GM21515 (cell line): ENCODE data around the gene SLC29A1.
"Not testable (repeated sequence)": the region's sequence is repeated elsewhere in the genome, so short reads cannot be mapped to it uniquely, and the experiment has no call there.

Source experiments
- ATAC-seq: cut with Tn5 transposase; IDR thresholded peaks from one replicate; pipeline ENCODE4 v1.9.1; 2021; ENCODE audit not compliant: unreplicated experiment

The SLC29A1 gene

DNA sequence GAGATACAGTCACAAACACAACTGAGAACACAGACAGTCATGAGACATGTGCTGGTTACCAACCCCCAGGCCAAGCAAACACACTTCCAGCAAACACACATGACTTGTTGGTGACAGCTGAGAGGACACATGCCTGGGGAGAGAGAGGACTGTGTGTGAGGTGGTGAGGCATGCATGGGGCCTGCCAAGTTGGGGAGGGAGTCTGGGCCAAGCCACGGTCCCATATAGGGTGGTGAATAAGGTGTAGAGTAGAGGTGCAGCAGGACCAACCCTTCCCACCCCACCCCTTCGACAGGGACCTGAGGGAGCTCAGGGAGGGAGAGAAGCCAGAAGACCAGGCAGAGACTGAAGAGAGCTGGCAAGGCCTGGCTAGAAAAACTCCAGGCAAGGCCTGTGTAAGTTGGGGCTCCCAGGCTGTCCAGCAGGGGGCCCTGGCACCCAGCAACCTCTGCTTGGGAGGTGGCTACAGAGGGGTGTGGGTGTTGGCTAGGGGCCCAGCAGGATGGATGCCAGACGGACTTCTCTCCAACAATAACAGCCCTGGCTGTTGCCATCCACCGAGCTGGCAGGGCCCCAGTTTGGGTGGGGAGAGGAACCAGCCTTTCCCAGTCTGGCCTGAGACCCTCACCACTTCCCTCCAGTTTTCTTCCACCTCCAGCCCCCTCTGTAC is 2.0 kb upstream of the SLC29A1 start:
- peak; percentile 43 for ATAC-seq

DNA sequence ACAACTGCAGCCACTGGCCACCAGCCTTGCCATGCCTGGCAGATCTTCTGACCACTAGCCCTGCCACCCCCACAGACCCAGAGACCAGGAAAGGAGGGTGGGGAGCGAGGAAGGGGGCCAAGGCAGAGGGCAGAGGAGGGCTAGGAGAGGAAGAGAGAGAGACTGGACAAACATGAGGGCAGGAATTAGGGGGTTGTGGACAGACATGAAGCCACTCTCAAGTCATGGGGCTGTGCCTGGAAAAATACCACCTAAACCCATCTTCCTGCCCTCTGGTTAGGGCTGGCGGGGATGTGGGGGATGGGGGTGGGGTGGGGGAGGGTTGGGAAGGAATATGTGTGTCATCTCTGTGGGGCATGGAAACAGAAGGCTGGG is 1.4 kb upstream of the SLC29A1 start:
- no peak for ATAC-seq

DNA sequence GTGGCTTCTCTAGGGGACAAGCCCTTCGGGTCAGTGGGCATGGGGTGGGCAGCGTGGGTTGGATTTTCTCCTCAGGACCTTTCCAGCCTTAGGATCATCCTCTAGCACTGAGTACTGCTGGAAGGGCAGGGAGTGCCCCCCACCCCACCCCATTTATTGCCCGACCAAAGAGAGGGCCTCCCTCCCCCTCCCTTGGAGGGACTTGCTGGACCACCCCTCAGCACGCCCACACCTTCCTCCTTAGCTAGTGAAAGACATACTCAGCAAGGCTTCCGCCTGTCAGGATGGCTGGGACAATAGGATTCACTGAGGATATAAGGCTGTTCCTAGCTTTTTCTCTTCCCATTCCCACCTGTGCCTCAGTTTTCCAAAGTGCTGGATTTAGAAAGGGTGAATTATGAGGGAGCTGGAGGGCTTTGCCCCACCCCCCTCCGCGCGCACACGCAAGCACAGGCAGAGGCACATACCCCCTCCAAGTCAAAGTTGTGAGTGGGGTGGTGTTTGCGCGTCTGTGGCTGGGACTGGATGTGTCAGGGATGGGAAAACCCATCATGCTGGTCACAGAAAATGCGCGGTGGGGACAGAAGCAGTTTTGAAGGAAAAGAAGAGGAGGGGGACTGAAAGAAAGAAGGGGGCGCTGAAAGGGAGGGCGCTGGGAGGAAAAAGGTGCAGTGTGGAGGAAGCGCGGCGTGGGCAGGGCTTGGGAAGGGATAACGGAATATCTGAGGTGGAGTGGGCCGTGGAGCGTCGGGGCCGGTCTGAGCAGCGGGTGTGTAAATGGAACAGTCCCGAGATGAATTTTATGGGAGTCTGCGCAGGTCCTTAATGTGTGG is 693 bp upstream of the SLC29A1 start:
- no peak for ATAC-seq

DNA sequence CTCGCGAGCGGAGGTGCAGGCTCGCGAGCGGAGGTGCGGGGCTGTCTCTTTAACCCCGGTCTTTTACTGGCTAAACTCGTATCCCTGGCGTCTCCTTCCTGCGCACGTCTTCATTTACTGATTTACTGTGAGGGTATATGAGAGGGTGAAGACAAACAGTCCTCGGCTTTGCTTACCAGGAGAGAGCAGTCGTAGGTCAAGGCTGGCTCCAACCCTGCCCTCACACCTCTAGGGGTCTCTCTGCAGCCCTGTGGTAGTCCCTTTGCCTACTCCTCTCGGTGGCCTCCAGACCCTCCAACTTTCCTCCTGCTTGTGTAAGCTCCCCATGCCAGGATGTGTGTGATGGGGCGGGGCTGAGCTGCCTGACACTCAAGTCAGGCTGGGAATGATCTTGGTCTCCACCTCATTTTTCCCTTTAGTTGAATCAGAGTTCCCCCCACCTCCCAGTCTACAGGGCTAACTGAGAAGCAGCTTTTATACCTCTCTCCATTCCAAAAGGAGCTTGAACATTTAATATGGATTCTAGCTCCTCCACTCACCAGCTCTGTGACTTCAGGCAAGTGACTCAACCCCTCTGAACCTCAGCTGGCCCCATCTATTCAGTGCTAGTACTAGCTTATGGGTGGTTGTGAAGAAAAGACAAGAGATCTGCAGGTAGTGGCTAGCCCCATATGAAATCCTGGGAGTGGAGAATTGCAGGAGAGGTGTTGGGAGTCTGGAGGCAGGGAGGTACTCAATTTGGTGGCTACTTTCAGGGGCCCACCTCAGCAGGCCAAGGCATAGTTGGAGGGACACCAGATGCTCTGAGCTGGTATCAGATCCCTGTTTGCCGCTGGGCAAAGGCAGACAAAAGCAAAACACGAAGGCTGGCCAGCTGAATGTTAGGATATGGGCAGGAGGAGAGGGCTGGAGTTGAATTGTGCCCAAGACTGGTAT is 902 bp downstream of the SLC29A1 start:
- ATAC-seq, result no peak

DNA sequence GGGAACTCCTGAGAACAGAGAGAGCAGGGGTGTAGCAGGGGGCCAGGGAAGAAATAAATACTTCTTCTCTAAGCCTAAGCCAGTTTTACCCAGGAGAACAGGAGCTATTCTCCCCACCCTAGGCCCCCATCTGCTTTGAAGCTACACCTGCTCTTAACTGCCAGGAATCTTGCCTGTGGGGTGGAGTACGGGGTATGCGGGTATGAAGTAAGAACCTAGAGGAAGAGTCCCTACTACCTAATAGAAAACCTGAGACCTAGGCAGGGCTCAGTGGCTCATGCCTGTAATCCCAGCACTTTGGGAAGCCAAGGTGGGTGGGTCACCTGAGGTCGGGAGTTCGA is 1.5 kb downstream of the SLC29A1 start:
- ATAC-seq, result no peak

DNA sequence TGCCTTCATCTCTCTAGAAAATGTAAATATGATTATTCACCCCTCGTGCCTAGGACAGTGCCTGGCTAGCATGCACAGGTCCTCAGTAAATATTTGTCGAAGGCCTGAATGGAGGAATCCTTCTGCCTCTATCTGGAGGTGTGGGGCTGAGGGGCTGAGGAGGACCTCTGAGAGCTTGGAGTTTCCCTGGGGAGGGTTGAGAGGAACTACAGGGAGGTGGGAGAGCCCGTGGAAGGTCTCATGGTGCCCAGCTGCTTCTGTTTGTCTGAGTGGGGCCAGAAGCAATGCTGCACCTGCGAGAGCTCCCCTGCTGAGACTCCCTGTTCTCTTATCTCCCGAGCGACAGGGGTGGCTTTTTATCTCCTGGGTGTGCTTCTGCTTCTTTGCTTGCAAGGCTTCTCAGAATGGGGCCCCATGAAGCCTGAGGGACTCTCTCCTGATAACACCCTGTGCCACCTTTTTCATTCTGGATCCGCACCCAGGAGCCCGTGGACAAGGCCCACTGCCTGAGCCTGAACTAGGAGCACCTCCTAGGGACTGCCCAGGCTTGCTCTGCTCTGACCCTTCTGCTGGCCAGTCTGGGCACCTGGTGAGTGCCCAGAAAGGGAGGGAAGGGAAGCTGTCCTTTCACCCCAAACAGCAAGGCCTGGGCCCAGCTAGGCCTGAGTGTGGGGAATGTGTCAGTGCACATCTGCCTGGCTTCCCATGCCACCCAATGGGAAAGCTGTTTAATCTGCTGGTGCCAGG is 2.4 kb downstream of the SLC29A1 start:
- no peak for ATAC-seq

DNA sequence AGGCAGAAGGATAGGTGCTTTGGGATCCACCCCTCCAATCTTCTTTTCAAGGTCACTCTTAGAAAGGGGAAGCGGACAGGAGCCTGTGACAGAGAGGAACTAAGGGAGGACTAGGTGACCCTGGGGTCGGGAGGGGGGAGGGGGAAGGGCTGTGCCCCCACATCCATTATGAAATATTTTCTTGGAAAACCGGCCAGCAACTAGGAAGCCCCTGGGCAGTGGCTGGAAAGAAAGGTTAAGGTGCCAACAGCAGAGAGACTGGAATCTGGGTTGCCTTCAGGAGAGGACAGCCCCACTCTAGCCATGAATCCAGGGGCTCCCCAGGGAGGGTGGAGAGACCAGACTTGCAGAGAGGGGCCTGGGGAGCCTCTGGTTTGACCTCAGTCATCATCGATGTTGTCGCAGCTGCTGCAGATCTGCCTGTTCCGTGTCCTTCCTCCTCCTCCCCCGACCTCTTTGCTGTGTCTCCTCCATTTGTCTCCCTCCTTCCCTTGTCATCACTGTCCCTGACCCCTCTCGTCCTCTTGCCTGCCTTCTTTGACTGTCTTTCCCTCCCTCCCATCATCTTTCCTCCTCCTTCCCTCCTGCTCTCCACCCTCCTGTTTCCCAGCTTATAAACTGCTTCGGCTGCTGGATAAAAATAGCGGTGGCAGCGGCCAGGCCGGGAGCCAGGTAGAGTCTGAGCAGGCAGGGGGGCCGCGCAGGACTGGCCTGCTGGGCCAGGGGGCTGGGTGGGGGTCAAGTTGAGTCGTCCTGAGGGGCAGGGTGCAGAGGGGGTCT is 3.2 kb downstream of the SLC29A1 start:
- no peak for ATAC-seq

DNA sequence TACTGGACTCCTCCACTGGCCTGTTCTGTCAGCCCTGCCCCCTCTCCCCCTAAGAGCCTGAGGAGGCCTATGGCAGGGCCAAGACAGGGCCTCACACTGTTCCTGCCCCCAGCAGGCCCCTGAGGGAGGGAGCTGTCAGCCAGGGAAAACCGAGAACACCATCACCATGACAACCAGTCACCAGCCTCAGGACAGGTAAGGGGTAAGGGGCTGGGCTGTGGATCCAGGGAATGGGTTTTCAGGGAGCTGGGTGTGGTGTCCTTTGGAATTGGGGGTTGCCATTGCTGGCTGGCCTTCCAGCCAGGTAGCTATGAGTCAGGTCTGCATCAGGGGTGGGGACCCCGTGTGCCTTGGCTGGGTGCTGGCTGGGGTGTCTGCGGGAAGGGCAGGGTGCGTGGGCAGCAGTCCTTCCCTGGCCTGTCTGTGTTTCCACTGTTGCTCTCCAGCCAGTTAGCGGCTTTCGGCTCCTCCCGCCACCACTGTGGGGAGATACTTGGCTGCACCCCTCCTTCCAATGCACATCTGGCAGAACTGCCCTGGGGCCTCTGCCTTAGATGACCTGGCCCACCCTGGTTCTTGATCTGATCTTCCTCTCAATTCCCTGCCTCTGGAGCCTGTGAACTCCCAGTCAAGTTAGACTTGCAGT is 3.9 kb downstream of the SLC29A1 start:
- no peak for ATAC-seq

DNA sequence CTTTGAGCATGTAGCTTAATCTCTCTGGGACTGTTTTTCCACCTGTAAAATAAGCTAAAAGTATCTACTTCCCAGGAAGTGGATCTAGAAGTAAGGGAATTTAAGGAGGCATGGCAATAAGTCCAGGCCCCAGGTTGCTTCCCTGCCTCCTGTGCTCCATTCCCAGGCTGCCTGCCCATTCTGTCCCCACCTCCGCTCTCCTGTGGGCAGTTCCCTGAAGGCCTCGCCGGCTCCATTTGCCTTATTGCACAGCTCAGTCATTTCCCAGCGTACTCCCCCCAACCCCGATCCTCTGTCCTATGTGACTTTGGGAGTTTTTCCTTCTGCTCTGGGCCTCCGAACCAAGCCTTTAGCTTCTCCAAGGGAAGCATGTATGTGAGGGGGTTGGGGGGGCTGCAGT is 4.6 kb downstream of the SLC29A1 start:
- ATAC-seq, result no peak

DNA sequence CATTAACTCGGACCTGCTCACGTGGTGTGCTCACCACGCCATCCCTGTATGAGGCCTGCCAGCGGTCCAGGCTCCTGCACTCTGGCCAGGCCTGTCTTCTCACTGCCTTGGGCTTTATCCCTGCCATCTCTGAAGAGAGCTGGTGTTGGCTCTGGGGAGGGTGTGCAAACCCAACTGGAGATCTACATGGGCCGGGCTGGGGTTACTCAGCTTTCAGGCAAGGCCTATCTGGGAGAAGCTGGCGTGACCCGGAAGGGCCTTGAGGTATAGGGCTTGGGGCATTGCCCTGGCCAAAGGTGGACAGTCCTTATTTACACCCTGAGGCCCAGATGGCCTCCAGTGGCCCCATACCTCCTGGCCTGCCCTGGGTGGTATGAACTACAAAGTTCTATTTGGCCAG is 5.0 kb downstream of the SLC29A1 start:
- ATAC-seq, result no peak

DNA sequence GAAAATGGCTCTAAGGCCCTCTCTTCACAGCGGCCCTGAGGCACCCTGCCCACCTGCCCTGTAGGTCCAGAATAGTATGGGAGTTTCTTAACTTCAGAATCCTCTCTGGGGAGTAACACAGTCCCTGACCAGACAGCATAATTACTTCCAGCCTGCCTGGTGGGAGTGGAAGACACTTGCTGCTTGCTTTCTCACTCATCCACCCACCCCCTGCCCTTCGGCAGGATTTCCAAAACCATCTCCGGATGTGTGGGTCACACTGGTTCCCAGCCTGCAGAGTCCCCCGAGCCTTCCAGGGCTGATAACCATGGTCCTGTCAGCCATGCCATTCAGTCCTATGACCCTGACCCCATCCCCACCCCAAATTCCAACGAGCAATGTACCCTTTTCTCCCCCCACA is 5.4 kb downstream of the SLC29A1 start:
- no peak for ATAC-seq

DNA sequence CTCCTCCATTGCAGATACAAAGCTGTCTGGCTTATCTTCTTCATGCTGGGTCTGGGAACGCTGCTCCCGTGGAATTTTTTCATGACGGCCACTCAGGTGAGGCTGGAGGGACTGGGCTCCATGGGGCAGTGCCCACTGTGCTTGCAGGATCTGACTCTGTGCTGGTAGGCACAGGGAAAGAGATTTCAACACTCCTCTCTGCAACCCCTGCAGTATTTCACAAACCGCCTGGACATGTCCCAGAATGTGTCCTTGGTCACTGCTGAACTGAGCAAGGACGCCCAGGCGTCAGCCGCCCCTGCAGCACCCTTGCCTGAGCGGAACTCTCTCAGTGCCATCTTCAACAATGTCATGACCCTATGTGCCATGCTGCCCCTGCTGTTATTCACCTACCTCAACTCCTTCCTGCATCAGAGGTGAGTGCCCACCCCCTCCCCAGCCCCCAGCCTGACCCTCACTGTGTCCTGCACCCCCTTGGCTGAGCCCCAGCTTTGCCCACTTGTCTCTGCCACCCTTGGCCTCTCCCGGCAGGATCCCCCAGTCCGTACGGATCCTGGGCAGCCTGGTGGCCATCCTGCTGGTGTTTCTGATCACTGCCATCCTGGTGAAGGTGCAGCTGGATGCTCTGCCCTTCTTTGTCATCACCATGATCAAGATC is 6.1 kb downstream of the SLC29A1 start:
- ATAC-seq, result no peak

DNA sequence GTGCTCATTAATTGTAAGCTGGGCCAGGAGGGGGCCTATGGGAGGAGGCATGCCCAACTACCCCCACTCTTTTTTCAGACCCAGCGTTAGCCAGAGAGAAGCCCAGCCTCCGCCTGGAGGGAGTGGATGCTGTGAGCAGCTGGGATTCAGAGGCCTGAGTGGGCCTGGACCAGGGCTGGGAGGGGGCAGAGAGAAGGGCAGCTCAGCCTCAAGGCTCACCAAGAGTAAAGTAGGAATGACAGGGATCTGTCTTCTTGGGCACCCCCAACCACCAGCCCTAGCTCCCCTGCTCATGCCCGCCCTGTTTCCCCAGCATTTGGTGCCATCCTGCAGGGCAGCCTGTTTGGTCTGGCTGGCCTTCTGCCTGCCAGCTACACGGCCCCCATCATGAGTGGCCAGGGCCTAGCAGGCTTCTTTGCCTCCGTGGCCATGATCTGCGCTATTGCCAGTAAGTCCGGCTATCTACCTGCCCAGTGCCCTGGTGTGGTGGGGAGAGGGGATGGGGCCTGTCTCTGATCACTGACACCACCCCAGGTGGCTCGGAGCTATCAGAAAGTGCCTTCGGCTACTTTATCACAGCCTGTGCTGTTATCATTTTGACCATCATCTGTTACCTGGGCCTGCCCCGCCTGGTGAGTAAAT is 6.8 kb downstream of the SLC29A1 start:
- no peak for ATAC-seq

DNA sequence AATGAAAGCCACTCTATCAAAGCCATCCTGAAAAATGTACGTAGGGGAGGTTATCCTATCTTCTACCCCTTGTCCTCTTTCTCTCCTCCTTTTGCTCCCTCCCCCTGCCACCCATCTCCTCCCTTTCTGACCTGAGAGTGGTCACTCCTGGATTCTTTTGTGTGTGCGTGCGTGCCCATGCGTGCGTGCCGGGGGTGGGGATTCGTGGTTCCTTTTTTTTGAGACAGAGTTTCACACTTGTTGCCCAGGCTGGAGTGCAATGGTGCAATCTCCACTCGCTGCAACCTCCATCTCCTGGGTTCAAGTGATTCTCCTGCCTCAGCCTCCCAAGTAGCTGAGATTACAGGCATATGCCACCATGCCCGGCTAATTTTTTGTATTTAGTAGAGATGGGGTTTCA is 8.0 kb downstream of the SLC29A1 start:
- not testable (repeated sequence) for ATAC-seq

DNA sequence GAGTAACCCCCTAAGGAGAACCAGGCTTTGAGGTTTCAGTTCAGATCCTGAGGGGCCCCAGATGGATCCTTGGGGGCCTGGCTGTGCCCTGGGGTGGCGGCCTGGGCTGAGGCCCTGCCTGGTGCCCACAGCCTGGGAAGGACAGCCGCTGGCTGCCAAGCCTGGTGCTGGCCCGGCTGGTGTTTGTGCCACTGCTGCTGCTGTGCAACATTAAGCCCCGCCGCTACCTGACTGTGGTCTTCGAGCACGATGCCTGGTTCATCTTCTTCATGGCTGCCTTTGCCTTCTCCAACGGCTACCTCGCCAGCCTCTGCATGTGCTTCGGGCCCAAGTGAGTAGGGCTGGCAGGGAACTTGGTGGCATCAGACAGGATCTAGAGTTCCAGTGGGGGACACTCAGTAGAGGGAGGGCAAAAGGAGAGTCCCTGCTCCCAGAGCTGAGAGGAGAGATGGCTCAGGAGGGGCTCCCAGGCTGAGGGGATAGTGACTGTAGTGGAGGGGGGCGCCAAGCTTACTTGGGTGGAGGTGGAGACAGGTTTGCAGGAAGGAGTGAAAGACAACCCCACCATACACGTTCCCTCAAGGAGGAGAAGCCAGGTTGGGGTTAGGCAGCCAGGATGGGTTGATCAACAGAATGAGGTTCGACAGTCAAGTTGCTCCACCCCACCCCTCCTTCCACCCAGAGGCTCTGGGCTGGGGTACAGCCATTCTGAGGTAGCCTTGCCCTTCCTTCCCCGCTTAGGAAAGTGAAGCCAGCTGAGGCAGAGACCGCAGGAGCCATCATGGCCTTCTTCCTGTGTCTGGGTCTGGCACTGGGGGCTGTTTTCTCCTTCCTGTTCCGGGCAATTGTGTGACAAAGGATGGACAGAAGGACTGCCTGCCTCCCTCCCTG is 9.5 kb downstream of the SLC29A1 start:
- ATAC-seq, result no peak

DNA sequence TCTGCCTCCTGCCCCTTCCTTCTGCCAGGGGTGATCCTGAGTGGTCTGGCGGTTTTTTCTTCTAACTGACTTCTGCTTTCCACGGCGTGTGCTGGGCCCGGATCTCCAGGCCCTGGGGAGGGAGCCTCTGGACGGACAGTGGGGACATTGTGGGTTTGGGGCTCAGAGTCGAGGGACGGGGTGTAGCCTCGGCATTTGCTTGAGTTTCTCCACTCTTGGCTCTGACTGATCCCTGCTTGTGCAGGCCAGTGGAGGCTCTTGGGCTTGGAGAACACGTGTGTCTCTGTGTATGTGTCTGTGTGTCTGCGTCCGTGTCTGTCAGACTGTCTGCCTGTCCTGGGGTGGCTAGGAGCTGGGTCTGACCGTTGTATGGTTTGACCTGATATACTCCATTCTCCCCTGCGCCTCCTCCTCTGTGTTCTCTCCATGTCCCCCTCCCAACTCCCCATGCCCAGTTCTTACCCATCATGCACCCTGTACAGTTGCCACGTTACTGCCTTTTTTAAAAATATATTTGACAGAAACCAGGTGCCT is 10.2 kb downstream of the SLC29A1 start:
- no peak for ATAC-seq
